Hepatocyte (in vitro differentiated cells): ENCODE results near the gene RBM12.

Source experiments
- CTCF ChIP-seq: fragments of 200-600 bp; sonication (generic); IDR thresholded peaks from 2 replicates; pipeline ENCODE4 v1.5.1; 2016; ENCODE audit warnings: antibody characterized with exemption, mild to moderate bottlenecking; ENCODE audit not compliant: poor library complexity
- EZH2 ChIP-seq: fragments of 200-600 bp; sonication (generic); IDR thresholded peaks from 2 replicates; pipeline ENCODE4 v1.6.1; 2016; ENCODE audit warnings: antibody characterized with exemption, mild to moderate bottlenecking, borderline replicate concordance

GRCh38 chr20:35632539-35633115, 32.1 kb downstream of the RBM12 start:
- TF ChIP-seq CTCF, result no peak
- TF ChIP-seq EZH2, result no peak
